Mucosa of descending colon (tissue), 3 donors: ENCODE data around the gene SUCLG2. TPM values are rescaled to one million over a fixed set of nuclear protein-coding genes. Genes with fewer than 3 reads are reported as not detected.
"Not testable (repeated sequence)": the region's sequence is repeated elsewhere in the genome, so short reads cannot be mapped to it uniquely, and the experiment has no call there.

Source experiments
- ATAC-seq: fragments of 200-7000 bp; cut with Tn5 transposase; one replicate; pipeline ENCODE4 v1.9.1; 2020; ENCODE audit warnings: mild to moderate bottlenecking, moderate library complexity
- DNase-seq, 3 donors: peaks; one replicate each; pipeline ENCODE4 v3.0.0-alpha.2; 2020
- H3K36me3 ChIP-seq: fragments of 200-600 bp; one replicate; pipeline ENCODE4 v1.8.0; 2021; ENCODE audit warnings: low read depth, mild to moderate bottlenecking
- H3K4me1 ChIP-seq: fragments of 200-600 bp; one replicate; pipeline ENCODE4 v1.8.0; 2021; ENCODE audit warnings: low read depth, mild to moderate bottlenecking
- H3K4me3 ChIP-seq: fragments of 200-600 bp; one replicate; pipeline ENCODE4 v1.8.0; 2021; ENCODE audit warnings: mild to moderate bottlenecking
- H3K9me3 ChIP-seq: fragments of 200-600 bp; one replicate; pipeline ENCODE4 v1.8.0; 2021; ENCODE audit warnings: mild to moderate bottlenecking
- CTCF ChIP-seq: fragments of 200-600 bp; IDR thresholded peaks from one replicate; pipeline ENCODE4 v1.8.0; 2022; ENCODE audit warnings: antibody characterized with exemption, mild to moderate bottlenecking
- intact Hi-C, 2 donors: fragments of 100-400 bp; cut with DNase I in 1 of 2; cut with micrococcal nuclease in 1 of 2; formaldehyde crosslinking; loops; one replicate each; pipeline versions ENCODE4 v1.11.0 to v1.11.1; 2022; cut with DNase I, micrococcal nuclease
- total RNA-seq, 3 donors: library from RNA; stranded (reverse); fragmentation: NEBNext Ultra II Directional in 2 of 3; extraction: Animal tissue kit (Norgen Biotek cat#: 25700) in 2 of 3; gene quantifications; one replicate each; pipeline versions ENCODE4 v1.2.1 to v1.2.4, GENCODE V29; 2021 to 2023
- donor health status: DM: no; HTN: no; CAD: no; lungs with moderate emphysema.
- donor health status: DM: no; HTN: no; CAD: no.
- donor health status: DM: no; HTN: yes; CAD: no.

SUCLG2 gene
- total RNA-seq, 3 donors from 2014 or later, result 136 to 238 (median 153) TPM

- ATAC-seq, result no peak
- no peak for TF ChIP-seq CTCF
- DNase-seq, result no peak
- H3K4me3 ChIP-seq, result no peak overlapping the region
- no peaks in the 10 kb centered on the region for H3K36me3 ChIP-seq
- no peaks in the 10 kb centered on the region for H3K9me3 ChIP-seq
- intact Hi-C loops, result no loop called here
- H3K4me1 ChIP-seq, result no peaks in the 10 kb centered on the region
Observed at GRCh38 chr3:67551361-67552016, 102.9 kb downstream of the SUCLG2 start.

- no peak for DNase-seq
- Histone ChIP-seq H3K4me3 (no peak overlapping the region), H3K36me3 (no peaks in the 10 kb centered on the region), H3K4me1 (no peaks in the 10 kb centered on the region), H3K9me3 (no peaks in the 10 kb centered on the region)
- no peak for TF ChIP-seq CTCF
- ATAC-seq, result no peak
- intact Hi-C loops, result no loop called here
Observed at GRCh38 chr3:67550541-67550940, 103.9 kb downstream of the SUCLG2 start.

GRCh38 chr3:67542502-67543250, 111.7 kb downstream of the SUCLG2 start:
- H3K4me3 ChIP-seq, intact Hi-C loops, H3K4me1 ChIP-seq, H3K9me3 ChIP-seq, ATAC-seq, DNase-seq, H3K36me3 ChIP-seq: not testable (repeated sequence)

- Histone ChIP-seq H3K4me3 (no peak overlapping the region), H3K9me3 (no peaks in the 10 kb centered on the region), H3K36me3 (no peaks in the 10 kb centered on the region), H3K4me1 (no peaks in the 10 kb centered on the region)
- ATAC-seq (no peak), DNase-seq (no peak)
- intact Hi-C loops, result no loop called here
- no peak for TF ChIP-seq CTCF
Observed at GRCh38 chr3:67540198-67540894, 114.1 kb downstream of the SUCLG2 start.

GRCh38 chr3:67537203-67537602, 117.2 kb downstream of the SUCLG2 start:
- intact Hi-C loops, ATAC-seq: not testable (repeated sequence)

GRCh38 chr3:67535006-67535405, 119.4 kb downstream of the SUCLG2 start:
- intact Hi-C loops, result no loop called here
- TF ChIP-seq CTCF, result no peak
- Histone ChIP-seq H3K4me1 (no peaks in the 10 kb centered on the region), H3K9me3 (no peaks in the 10 kb centered on the region), H3K36me3 (no peaks in the 10 kb centered on the region), H3K4me3 (no peak overlapping the region)
- DNase-seq, result no peak
- ATAC-seq, result no peak

More at GRCh38 chr3:67537203-67537602, 117.2 kb downstream of the SUCLG2 start:
- not testable (repeated sequence) for DNase-seq, H3K9me3 ChIP-seq, H3K36me3 ChIP-seq, H3K4me3 ChIP-seq, H3K4me1 ChIP-seq
